HG03457 (cell line): ENCODE data around the gene NFAT5.
"Not testable (repeated sequence)": the region's sequence is repeated elsewhere in the genome, so short reads cannot be mapped to it uniquely, and the experiment has no call there.

Source experiments
- ATAC-seq: cut with Tn5 transposase; IDR thresholded peaks from one replicate; pipeline ENCODE4 v1.9.1; 2021; ENCODE audit warnings: moderate number of reproducible peaks; ENCODE audit not compliant: unreplicated experiment

The NFAT5 gene

DNA sequence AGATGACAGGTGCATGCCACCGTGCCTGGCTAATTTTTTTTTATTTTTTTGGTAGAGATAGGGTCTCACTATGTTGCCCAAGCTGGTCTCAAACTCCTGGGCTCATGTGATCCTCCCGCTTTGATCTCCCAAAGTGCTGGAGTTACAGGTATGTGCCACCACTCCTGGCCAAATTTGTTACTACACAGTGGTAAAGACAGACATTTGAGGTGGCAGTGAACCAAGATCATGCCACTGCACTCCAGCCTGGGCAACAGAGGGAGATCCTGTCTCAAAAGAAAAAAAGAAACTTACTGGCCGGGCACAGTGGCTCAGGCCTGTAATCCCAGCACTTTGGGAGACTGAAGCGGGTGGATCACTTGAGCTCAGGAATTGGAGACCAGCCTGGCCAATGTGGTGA lies 163.3 kb downstream of the NFAT5 start:
- ATAC-seq, result not testable (repeated sequence)

DNA sequence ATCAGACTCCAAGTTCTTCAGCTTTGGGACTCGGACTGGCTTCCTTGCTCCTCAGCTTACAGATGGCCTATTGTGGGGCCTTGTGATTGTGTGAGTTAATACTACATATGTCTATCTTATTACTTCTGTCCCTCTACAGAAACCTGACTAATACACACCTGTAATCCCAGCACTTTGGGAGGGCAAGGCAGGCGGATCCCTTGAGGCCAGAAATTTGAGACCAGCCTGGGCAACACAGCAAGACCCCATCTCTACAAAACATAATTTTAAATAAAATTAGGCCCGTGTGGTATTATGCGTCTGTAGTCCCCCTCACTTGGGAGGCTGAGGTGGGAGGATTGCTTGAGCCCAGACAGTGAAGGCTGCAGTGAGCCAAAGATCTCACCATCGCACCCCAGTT lies 165.5 kb downstream of the NFAT5 start:
- not testable (repeated sequence) for ATAC-seq

DNA sequence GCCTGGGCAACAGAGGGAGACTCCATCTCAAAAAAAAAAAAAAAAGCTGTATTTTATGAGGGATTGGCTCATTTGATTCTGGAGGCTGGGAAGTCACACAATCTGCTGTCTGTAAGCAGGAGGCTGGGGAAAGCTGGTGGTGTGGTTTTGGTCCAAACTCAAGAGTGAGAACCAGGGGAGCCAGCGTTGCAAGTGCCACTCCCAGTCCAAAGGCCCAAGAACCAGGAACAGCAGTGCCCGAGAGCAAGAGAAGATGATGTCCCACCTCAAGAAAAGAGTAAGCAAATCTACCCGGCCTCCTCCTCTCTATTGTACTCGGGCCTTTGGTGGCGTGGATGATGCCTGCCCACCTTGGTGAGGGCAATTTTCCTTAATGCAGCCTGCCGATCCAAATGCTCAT lies 166.3 kb downstream of the NFAT5 start:
- ATAC-seq, result no peak

DNA sequence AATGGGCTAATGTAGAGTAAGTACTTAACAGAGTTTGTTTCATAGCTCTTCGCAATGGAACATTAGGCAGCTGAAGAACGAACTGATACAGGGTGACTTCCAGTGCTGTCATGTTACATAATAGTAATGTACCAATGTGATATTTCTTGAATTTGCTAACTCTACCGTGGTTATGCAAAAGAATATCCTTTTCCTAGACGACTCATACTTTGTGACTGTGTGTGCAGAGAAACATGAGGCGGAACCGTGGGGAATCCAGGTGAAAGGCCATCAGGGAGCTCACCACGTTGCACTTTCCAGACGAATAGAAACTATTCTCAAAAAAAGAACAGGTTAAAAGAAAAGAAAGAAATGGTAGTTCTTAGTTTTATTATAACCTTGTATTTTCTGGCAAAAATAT lies 175.8 kb downstream of the NFAT5 start:
- ATAC-seq, result no peak

DNA sequence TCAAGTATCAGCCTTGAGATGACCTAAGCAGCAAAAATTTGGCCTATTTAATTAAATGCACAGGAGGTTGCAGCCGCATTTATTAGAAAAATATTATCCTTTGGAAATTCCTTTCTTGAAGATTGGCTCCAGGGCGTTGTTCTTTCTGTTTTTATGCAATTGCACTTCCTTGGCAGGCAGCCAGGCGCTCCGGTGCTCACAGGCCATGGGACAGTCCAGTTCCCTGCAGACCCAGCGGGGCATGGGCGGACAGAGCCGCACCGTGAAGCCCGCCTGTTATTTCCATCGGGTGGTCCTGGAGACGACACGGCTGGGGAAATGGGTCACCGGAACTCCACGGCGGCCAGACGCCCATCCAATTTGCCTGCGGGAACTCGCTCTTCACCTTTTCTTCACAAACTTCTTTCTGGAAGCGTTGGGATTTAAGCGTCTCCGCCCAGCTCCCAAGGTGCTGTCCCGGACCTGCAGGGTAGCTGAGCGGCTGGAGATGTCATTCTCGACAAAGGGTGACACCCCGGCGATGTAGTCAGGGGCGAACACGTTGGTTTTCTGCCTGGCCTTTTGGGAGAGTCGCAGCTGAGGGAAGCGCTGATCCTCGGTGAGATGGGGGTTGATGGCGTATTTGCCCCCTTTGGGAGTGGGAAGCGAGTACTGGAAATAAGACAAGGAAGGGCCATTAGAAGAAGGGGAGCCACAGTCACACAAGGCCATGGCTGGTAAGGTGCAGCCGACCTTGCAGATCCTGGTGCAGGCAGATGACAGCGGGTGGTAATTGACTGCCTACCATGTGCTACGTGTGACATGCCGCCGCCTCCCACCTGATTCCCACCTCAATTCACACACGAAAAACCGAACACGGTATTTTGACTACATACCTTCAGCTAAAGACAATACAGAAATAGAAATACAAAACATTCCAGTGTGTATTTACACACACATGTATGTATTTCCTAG lies 176.5 kb downstream of the NFAT5 start:
- no peak for ATAC-seq

DNA sequence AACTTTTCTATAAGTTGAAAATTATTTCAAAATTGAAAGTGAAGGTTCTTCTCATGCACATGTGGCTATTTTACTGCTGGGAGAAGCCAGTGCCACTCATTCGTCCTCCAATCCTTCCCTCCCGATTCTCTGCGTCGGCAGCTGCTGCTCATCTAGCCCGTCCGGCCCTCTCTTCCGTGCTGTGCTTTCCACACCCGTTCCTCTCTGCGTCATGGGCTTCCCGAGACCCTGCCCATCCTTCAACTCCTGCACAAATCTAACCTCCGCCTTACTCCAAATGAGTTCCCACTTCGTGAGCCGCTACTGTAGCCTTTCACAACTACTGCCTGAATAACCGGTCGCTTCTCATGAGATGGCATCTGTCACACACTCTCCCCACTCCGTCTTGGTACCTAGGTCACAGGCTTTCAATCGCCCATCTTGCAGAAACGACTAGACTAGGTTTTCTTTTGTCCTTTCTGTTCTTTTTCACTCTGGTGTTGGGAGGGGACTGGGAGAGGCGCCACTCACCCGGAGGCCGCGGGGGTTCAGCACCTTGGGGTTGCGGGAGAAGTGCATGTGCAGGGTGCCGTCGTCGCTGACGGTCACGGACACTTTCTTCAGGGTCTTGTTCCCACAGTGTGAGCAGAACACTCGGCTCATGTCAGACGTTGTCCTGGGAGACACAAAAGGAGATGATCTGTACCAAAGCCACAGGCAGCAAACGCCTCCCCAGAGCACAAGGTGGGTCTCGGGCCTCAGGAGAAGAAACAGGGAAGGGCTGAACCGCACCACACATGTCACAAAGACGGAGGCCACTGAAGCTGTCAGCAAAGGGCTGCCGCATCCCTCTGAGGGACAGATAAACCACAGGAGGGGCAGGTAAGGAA lies 178.8 kb downstream of the NFAT5 start:
- no peak for ATAC-seq

DNA sequence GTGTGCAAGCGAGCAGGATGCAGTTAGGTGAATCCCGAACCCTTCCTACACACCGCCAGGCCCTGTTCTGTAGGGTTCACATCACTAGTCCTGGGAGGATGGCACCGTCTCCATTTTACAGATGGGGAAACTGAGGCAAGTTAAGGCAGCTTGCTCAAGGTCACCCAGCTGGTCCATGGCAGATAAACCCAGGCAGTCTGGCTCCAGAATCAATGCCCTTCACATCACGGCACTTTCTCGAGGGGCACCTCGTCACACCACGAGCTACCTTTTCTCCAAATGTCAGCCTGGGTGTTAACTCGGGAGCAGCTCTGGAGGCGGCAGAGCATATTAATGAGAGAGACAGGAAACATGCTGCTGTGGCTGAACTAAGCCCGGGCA lies 179.5 kb downstream of the NFAT5 start:
- no peak for ATAC-seq

DNA sequence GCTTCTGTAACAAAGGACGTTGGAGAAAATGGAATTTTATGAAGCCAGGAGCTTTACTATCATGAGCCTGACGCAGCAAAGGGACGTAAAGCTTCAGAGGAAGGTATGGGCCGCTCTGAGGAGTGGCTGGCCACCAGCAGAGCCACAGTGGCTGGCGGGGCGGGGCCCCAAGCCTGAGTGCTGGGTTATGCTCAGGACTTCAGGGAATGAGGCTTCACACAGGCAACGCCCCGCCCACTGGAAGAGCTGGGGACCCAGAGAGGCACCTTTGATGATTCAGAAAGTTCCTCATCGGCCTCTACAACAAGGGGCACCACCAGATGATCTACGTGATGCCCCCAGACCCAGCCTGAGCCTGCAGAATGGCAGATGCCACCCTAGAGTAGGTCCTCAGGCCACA lies 180.2 kb downstream of the NFAT5 start:
- no peak for ATAC-seq

DNA sequence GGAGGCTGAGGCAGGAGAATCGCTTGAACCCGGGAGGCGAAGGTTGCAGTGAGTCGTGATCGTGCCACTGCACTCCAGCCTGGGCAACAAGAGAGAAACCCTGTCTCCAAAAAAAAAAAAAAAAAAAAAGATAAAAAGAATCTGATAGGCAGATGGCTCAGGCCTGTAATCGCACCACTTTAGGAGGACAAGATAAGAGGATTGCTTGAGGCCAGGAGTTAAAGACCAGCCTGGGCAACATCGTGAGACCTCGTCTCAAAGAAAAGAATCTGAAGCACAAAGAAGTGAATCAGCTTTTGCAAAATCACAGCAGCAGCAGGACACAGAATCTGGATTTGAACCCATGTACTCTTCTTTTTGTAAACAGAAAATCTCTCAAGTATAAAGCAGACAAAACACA lies 181.3 kb downstream of the NFAT5 start:
- ATAC-seq, result no peak

DNA sequence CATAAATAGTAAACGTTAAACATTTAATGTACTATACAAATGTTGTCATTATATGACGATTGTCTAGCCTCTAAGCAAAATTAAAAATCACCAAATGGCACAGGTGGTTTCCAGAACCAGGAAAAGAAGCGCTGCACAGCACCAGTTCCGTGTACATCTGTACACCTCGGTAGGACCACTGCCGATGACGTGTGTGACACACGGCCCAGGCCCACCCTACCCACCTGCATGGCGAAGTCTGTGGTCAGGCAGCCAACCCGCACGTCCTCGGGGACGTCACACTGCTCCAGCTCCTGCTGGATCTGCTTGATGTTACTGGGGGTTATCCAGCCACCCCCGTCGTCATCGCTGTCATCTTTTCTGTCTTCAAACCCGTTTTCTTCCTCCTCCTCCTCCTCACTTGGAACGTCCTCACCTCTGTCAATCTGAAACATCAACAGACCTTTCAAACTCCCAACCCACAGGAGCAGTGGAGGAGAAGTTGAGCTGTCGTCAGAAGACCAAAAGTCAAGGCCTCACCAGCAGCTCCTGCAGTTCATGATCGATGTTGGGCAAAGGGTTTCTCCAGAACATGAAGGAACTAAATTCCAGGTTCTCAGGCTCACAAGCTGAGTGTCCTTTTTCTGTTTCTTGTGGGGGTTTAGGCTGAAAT lies 183.1 kb downstream of the NFAT5 start:
- no peak for ATAC-seq

DNA sequence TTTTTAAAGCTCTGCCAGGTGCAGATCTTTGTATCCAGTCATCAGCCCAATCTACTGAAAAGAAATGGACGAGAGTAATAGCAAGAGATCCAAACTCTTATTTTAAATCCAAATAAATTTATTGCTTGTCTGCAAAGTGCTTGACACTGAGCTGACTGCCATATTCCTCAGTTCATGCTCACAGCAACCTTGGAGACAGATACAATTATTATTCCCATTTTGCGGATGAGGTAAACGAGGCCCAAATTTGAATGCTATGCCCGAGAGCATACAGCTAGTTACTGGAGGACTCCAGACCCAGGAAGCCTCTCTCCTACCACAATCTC lies 188.3 kb downstream of the NFAT5 start:
- no peak for ATAC-seq
